GM18951 (cell line): ENCODE results near the gene ELK1.
"Not testable (repeated sequence)": the region's sequence is repeated elsewhere in the genome, so short reads cannot be mapped to it uniquely, and the experiment has no call there.

Experiments used
- POLR2A ChIP-seq: IDR thresholded peaks from 4 replicates; pipeline ENCODE4 v1.6.1; 2011; ENCODE audit warnings: mild to moderate bottlenecking; ENCODE audit not compliant: insufficient read length, insufficient read depth; ENCODE audit errors: extremely low read depth
- in situ Hi-C: fragments of 300-500 bp; cut with MboI; formaldehyde crosslinking; loops from one replicate; pipeline ENCODE4 v1.12.0; 2022; ENCODE audit warnings: low sequenced_read_pairs, mixed read lengths, inconsistent platforms; ENCODE audit not compliant: unreplicated experiment

The ELK1 gene

GRCh38 chrX:47614618-47615017, 35.7 kb downstream of the ELK1 start:
- in situ Hi-C loops = no loop called here
- no peak for TF ChIP-seq POLR2A

- no peak for TF ChIP-seq POLR2A
- in situ Hi-C loops = no loop called here
Observed at GRCh38 chrX:47613082-47613481, 37.3 kb downstream of the ELK1 start.

GRCh38 chrX:47612418-47612817, 37.9 kb downstream of the ELK1 start:
- in situ Hi-C loops = no loop called here

GRCh38 chrX:47611926-47612325, 38.4 kb downstream of the ELK1 start:
- no peak for TF ChIP-seq POLR2A
- in situ Hi-C loops = no loop called here

More at GRCh38 chrX:47612418-47612817, 37.9 kb downstream of the ELK1 start:
- no peak for TF ChIP-seq POLR2A

GRCh38 chrX:47611489-47611888, 38.9 kb downstream of the ELK1 start:
- in situ Hi-C loops = no loop called here
- no peak for TF ChIP-seq POLR2A

GRCh38 chrX:47610511-47610910, 39.9 kb downstream of the ELK1 start:
- in situ Hi-C loops = no loop called here
- no peak for TF ChIP-seq POLR2A

GRCh38 chrX:47608130-47608810, 42.1 kb downstream of the ELK1 start:
- in situ Hi-C loops = no loop called here
- TF ChIP-seq POLR2A = no peak

- in situ Hi-C loops = no loop called here
- no peak for TF ChIP-seq POLR2A
Observed at GRCh38 chrX:47607091-47607490, 43.3 kb downstream of the ELK1 start.

- TF ChIP-seq POLR2A = no peak
- in situ Hi-C loops = no loop called here
Observed at GRCh38 chrX:47605024-47605423, 45.3 kb downstream of the ELK1 start.

GRCh38 chrX:47603125-47603524, 47.2 kb downstream of the ELK1 start:
- in situ Hi-C loops = not testable (repeated sequence)

GRCh38 chrX:47597222-47597621, 53.1 kb downstream of the ELK1 start:
- in situ Hi-C loops = no loop called here
- TF ChIP-seq POLR2A = no peak

- TF ChIP-seq POLR2A = no peak
Observed at GRCh38 chrX:47596256-47596655, 54.1 kb downstream of the ELK1 start.

GRCh38 chrX:47595716-47596251, 54.6 kb downstream of the ELK1 start:
- in situ Hi-C loops = no loop called here
- TF ChIP-seq POLR2A = no peak

More at GRCh38 chrX:47596256-47596655, 54.1 kb downstream of the ELK1 start:
- in situ Hi-C loops = no loop called here

- TF ChIP-seq POLR2A = no peak
- in situ Hi-C loops = no loop called here
Observed at GRCh38 chrX:47593522-47593921, 56.8 kb downstream of the ELK1 start.
